Lower lobe of right lung (tissue), 2 donors: ENCODE results near the gene MNS1. TPM values are rescaled to one million over a fixed set of nuclear protein-coding genes. Genes with fewer than 3 reads are reported as not detected.

Source experiments
- ATAC-seq, 2 donors: fragments of 200-7000 bp; cut with Tn5 transposase; one replicate each; pipeline ENCODE4 v1.9.1; 2020 to 2022; ENCODE audit warnings: mild to moderate bottlenecking in 2 of 2, moderate library complexity in 2 of 2
- DNase-seq: peaks from one replicate; pipeline ENCODE4 v3.0.0-alpha.2; 2020
- H3K27ac ChIP-seq: fragments of 200-600 bp; one replicate; pipeline ENCODE4 v1.8.0; 2022
- H3K27me3 ChIP-seq: fragments of 200-600 bp; one replicate; pipeline ENCODE4 v1.8.0; 2022; ENCODE audit warnings: low read depth
- H3K36me3 ChIP-seq: fragments of 200-600 bp; one replicate; pipeline ENCODE4 v1.8.0; 2022; ENCODE audit warnings: mild to moderate bottlenecking
- H3K4me1 ChIP-seq: fragments of 200-600 bp; one replicate; pipeline ENCODE4 v1.8.0; 2022
- H3K4me3 ChIP-seq: fragments of 200-600 bp; one replicate; pipeline ENCODE4 v1.8.0; 2022; ENCODE audit warnings: mild to moderate bottlenecking
- H3K9me3 ChIP-seq: fragments of 200-600 bp; one replicate; pipeline ENCODE4 v1.8.0; 2022
- intact Hi-C: fragments of 100-400 bp; cut with DNase I; formaldehyde crosslinking; loops from one replicate; pipeline ENCODE4 v1.11.0; 2022
- total RNA-seq: library from RNA; stranded (reverse); fragmentation: NEBNext Ultra II Directional; extraction: Animal tissue kit (Norgen Biotek cat#: 25700); gene quantifications from one replicate; pipeline ENCODE4 v1.2.1, GENCODE V29; 2021
- TF ChIP-seq, protein P1 (sequence below): fragments of 200-600 bp; IDR thresholded peaks from one replicate; pipeline ENCODE4 v1.8.0; 2022; ENCODE audit warnings: antibody characterized with exemption, mild to moderate bottlenecking
- donor health status: DM: no; HTN: yes; CAD: no; lungs with severe emphysema.

Gene MNS1
- total RNA-seq, 1 donor from 2014 or later = 2.3 TPM

DNA sequence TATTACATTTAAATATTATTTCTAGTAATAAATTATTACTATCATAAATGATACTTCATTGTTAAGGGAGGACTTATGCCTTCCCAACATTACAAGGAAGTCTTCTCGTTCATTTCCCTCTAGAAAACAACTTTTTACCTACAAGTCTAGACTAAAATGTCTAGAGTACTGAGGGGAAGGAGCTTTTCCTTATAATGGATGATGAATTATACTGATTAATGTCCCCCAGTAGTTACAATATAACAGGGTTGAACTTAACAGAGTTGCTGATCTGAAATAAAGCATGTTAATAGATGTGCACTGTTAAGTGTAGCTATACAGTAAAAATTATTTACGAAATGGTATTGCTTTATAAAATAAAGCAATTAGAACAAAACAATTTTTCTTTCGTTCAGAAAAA, 2.7 kb upstream of the MNS1 start:
- DNase-seq (no peak), ATAC-seq (no peak)
- TF ChIP-seq, protein P1, sequence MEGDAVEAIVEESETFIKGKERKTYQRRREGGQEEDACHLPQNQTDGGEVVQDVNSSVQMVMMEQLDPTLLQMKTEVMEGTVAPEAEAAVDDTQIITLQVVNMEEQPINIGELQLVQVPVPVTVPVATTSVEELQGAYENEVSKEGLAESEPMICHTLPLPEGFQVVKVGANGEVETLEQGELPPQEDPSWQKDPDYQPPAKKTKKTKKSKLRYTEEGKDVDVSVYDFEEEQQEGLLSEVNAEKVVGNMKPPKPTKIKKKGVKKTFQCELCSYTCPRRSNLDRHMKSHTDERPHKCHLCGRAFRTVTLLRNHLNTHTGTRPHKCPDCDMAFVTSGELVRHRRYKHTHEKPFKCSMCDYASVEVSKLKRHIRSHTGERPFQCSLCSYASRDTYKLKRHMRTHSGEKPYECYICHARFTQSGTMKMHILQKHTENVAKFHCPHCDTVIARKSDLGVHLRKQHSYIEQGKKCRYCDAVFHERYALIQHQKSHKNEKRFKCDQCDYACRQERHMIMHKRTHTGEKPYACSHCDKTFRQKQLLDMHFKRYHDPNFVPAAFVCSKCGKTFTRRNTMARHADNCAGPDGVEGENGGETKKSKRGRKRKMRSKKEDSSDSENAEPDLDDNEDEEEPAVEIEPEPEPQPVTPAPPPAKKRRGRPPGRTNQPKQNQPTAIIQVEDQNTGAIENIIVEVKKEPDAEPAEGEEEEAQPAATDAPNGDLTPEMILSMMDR = no peak
- H3K9me3 ChIP-seq = no peaks in the 10 kb centered on the region
- no peaks in the 10 kb centered on the region for H3K27me3 ChIP-seq
- no peaks in the 10 kb centered on the region for H3K36me3 ChIP-seq
- H3K4me3 ChIP-seq = no peak overlapping the region
- H3K27ac ChIP-seq = no peak overlapping the region
- intact Hi-C loops = no loop called here
- H3K4me1 ChIP-seq = peaks cover 25% of the 10 kb centered on the region

DNA sequence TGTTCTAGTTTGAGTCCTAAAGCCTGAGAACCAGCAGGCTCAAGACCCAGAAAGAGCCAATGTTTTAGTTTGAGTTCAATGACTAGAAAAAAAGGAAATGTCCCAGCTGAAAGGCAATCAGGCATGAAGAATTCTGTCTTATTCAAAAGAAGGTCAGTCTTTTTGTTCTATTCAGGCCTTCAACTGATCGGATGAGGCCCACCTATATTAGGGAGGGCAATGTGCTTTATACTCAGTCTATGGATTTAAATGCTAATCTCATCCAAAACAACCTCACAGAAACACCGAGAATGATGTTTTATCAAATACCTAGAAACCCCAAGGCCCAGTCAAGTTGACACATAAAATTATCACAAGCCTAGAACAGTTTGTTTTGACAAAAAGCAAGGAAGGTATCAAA, 4.0 kb downstream of the MNS1 start:
- ATAC-seq (no peak), DNase-seq (no peak)
- no peak overlapping the region for H3K27ac ChIP-seq
- intact Hi-C loops = no loop called here
- no peak overlapping the region for H3K4me3 ChIP-seq
- peaks cover 19% of the 10 kb centered on the region for H3K4me1 ChIP-seq
- no peaks in the 10 kb centered on the region for H3K36me3 ChIP-seq
- H3K9me3 ChIP-seq = no peaks in the 10 kb centered on the region
- H3K27me3 ChIP-seq = no peaks in the 10 kb centered on the region
- TF ChIP-seq, protein P1 = no peak

DNA sequence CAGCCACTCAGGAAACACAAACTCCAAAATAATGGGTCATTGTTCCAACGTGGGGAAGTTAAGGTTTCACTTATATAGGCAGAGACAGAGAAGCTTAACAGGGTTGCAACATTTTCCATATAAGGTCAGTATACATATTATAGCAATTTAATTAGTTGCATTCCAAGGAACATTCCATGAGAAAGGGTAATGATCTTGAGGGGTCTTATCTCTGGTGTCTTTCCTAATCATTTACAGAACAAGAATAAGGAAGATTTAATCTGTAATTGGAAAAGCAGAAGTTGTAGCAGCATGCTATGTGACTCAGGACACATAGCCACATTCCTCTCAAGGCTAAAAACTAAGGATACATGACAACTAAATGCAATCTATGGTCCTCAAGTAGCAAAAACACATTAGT, 4.9 kb downstream of the MNS1 start:
- Histone ChIP-seq H3K27me3 (no peaks in the 10 kb centered on the region), H3K36me3 (no peaks in the 10 kb centered on the region), H3K9me3 (no peaks in the 10 kb centered on the region), H3K27ac (no peak overlapping the region), H3K4me3 (no peak overlapping the region), H3K4me1 (peaks cover 11% of the 10 kb centered on the region)
- TF ChIP-seq, protein P1 = no peak
- no peak for ATAC-seq
- intact Hi-C loops = no loop called here
- DNase-seq = no peak

DNA sequence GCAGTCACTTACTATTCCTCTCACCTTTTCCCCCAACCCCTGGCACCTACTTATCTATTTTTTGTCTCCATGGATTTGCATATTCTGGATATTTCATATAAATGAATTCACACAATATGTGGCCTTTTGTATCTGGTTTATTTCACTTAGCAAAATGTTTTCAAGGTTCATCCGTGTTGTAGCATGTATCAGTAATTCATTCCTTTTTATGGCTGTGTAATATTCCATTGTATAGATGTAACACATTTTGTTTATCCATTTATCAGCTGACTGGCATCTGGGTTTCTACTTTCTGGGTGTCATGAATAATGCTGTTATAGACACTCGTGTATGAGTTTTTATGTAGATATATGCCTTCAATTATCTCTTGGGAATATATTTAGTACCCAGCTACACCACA, 5.8 kb downstream of the MNS1 start:
- peaks cover 1% of the 10 kb centered on the region for H3K4me1 ChIP-seq
- ATAC-seq = no peak
- intact Hi-C loops = no loop called here
- no peak for DNase-seq
- no peaks in the 10 kb centered on the region for H3K9me3 ChIP-seq
- H3K36me3 ChIP-seq = no peaks in the 10 kb centered on the region
- TF ChIP-seq, protein P1 = no peak
- no peak overlapping the region for H3K27ac ChIP-seq
- H3K27me3 ChIP-seq = no peaks in the 10 kb centered on the region
- no peak overlapping the region for H3K4me3 ChIP-seq

DNA sequence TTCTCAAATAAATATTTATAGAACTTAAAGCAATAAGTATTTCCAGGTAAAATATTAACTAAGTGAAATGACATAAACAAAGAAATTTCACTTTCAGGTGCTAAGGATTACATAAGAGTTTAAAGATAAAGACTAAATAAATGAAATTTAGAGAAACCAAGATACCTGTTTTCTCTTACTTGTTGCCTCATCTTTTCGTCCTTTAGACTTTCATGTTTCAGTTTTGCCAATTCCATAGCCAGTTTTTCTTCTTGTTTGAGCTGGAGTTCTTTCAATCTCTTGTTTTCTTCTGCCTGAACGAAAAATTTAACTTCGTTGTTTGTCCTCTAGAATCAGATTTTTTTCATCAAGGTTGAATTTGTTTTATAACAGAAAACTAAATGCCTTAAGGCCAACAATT, 8.7 kb downstream of the MNS1 start:
- DNase-seq (no peak), ATAC-seq (no peak)
- intact Hi-C loops = no loop called here
- no peaks in the 10 kb centered on the region for H3K27me3 ChIP-seq
- no peak overlapping the region for H3K27ac ChIP-seq
- no peaks in the 10 kb centered on the region for H3K4me1 ChIP-seq
- TF ChIP-seq, protein P1 = no peak
- no peak overlapping the region for H3K4me3 ChIP-seq
- no peaks in the 10 kb centered on the region for H3K9me3 ChIP-seq
- H3K36me3 ChIP-seq = no peaks in the 10 kb centered on the region

DNA sequence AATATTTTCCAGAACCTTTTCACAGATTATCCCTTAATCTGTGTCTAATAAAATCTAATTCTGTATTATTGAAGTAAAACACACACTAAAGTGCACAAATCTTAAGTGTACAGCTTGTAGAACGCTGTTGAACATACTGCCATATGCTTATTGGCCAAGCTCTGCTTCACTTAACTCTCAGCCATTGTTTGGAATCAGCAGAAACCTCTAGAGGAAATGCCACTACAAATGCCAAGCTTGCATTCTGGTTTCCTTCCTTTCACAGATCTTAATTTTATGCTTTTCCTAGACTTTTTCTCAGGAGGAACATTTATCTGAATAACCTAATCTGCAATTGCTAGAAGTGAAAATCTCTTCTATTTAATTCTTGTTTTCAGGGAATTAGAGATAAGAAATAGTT, 10.1 kb downstream of the MNS1 start:
- H3K4me3 ChIP-seq = no peak overlapping the region
- no peaks in the 10 kb centered on the region for H3K36me3 ChIP-seq
- no peak for DNase-seq
- H3K9me3 ChIP-seq = no peaks in the 10 kb centered on the region
- no peak overlapping the region for H3K27ac ChIP-seq
- intact Hi-C loops = no loop called here
- TF ChIP-seq, protein P1 = no peak
- no peak for ATAC-seq
- H3K4me1 ChIP-seq = no peaks in the 10 kb centered on the region
- no peaks in the 10 kb centered on the region for H3K27me3 ChIP-seq
